Measurements from ENCODE around the gene OSBP2.

GRCh38 chr22:30829901-30830550, 135.4 kb downstream of the OSBP2 start:
- TF ChIP-seq POLR2A (IDR thresholded peaks at IDR 0.05) (no peak), CTCF (IDR thresholded peaks at IDR 0.05) (no peak)
